ENCODE data around the gene TMEM92. TPM values are rescaled to one million over a fixed set of nuclear protein-coding genes. Genes with fewer than 3 reads are reported as not detected.

TMEM92 gene
- total and polyA plus RNA-seq, 2 experiments from 2014 or later: 0.32 TPM; not detected in 1

DNA sequence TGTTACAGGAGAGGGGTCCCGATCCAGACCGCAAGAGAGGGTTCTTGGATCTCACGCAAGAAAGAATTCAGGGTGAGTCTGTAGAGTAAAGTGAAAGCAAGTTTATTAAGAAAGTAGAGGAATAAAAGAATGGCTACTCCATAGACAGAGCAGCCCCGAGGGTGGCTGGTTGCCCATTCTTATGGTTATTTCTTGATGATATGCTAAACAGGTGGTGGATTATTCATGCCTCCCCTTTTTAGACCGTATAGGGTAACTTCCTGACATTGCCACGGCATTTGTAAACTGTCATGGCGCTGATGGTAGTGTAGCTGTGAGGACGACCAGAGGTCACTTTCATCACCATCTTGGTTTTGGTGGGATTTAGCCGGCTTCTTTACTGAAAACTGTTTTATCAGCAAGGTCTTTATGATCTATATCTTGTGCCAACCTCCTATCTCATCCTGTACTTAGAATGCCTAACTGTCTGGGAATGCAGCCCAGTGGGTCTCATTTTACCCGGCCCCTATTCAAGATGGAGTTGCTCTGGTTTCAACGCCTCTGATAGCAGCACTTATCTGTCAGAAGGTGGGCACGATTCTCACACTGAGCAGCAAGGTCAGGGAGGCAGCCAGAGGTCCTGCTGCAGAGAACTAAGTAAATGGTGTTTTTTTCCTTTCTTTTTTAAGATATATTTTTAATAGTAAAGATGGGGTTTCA lies 45.2 kb downstream of the TMEM92 start:
- in situ Hi-C loops (cut with MboI): no loop called here
- WGBS, 2 experiments (ENCODE audit: low coverage in 1 of 2, low lambda C conversion rate in 2 of 2, missing lambda C conversion rate in 2 of 2): 72 to 73% methylated on average over 12 of the region's 12 CpGs

DNA sequence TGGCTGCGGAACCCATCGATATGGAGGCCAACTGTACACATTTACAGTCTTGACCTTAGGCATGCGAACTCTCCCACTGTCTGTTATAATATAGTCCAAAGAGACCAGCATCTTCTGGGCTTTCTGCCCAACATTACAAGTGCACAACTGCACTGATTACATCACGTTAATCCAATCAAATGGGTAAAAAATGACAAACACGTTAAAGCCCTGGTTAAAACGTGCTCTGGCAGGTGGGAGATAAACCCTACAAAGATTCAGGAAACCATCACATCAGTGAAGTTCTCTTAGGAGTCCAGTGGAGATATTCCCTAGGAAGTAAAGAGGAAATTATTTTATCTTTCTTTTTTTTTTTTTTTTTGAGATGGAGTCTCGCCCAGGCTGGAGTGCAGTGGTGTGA lies 48.0 kb downstream of the TMEM92 start:
- WGBS, 2 experiments (ENCODE audit: low coverage in 1 of 2, low lambda C conversion rate in 2 of 2, missing lambda C conversion rate in 2 of 2): 85% methylated on average over 7 of the region's 7 CpGs
- no peak overlapping the region for H2AFZ ChIP-seq
- H4K20me1 ChIP-seq (ENCODE audit: insufficient read depth): no peaks in the 10 kb centered on the region
- no peaks in the 10 kb centered on the region for H3K9me3 ChIP-seq (ENCODE audit: low read depth)
- H3K27ac ChIP-seq: no peak overlapping the region
- no peak for DNase-seq
- no peak overlapping the region for H3K4me3 ChIP-seq
- no peaks in the 10 kb centered on the region for H3K9me2 ChIP-seq (ENCODE audit: insufficient read depth)
- H3K36me3 ChIP-seq (ENCODE audit: low read depth): no peaks in the 10 kb centered on the region
- no peak overlapping the region for H3K4me2 ChIP-seq (ENCODE audit: unreplicated experiment)
- no peaks in the 10 kb centered on the region for H3K4me1 ChIP-seq (ENCODE audit: insufficient read depth)
- no peak overlapping the region for H3K9ac ChIP-seq
- TF ChIP-seq EZH2phosphoT487 (IDR thresholded peaks at IDR 0.05; ENCODE audit: insufficient read depth, low read depth): no peak
- no peak for TF ChIP-seq EZH2 (IDR thresholded peaks at IDR 0.05; ENCODE audit: insufficient read depth, poor library complexity, severe bottlenecking)
- H3K27me3 ChIP-seq (replicated peaks; ENCODE audit: insufficient read depth): no peaks in the 10 kb centered on the region
- in situ Hi-C loops (cut with MboI): no loop called here
- no peaks in the 10 kb centered on the region for H3K79me2 ChIP-seq (ENCODE audit: insufficient read depth)
- H3F3A ChIP-seq (ENCODE audit: insufficient read depth): no peaks in the 10 kb centered on the region

More for the DNA sequence above, 45.2 kb downstream of the TMEM92 start:
- Histone ChIP-seq H3K4me2 (ENCODE audit: unreplicated experiment) (no peak overlapping the region), H3F3A (ENCODE audit: insufficient read depth) (no peaks in the 10 kb centered on the region), H4K20me1 (ENCODE audit: insufficient read depth) (no peaks in the 10 kb centered on the region), H3K27me3 (replicated peaks; ENCODE audit: insufficient read depth) (no peaks in the 10 kb centered on the region), H3K4me3 (no peak overlapping the region), H3K9me3 (ENCODE audit: low read depth) (no peaks in the 10 kb centered on the region), H3K36me3 (ENCODE audit: low read depth) (no peaks in the 10 kb centered on the region), H3K27ac (no peak overlapping the region), H3K4me1 (ENCODE audit: insufficient read depth) (no peaks in the 10 kb centered on the region), H3K79me2 (ENCODE audit: insufficient read depth) (no peaks in the 10 kb centered on the region), H3K9me2 (ENCODE audit: insufficient read depth) (no peaks in the 10 kb centered on the region), H2AFZ (no peak overlapping the region), H3K9ac (no peak overlapping the region)
- no peak for DNase-seq
- TF ChIP-seq EZH2 (IDR thresholded peaks at IDR 0.05; ENCODE audit: insufficient read depth, poor library complexity, severe bottlenecking) (no peak), EZH2phosphoT487 (IDR thresholded peaks at IDR 0.05; ENCODE audit: insufficient read depth, low read depth) (no peak)

DNA sequence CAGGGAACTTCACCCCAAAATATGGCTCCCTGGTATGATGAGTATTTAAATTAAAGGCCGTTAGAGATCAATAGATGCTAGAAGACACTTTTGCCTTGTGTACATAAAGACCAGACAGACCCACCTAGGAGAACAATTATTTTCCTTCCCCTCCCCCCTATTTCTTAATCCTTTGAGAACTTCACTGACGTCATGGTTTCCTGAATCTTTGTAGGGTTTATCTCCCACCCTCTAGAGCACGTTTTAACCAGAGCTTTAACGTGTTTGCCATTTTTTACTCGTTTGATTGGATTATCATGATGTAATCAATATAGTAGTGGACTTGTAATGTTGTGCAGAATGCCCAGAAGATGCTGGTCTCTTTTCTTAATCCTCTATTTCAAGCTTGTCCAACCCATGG lies 48.8 kb downstream of the TMEM92 start:
- H3F3A ChIP-seq (ENCODE audit: insufficient read depth): no peaks in the 10 kb centered on the region
- no peak overlapping the region for H3K27ac ChIP-seq
- DNase-seq: no peak
- in situ Hi-C loops (cut with MboI): no loop called here
- H3K36me3 ChIP-seq (ENCODE audit: low read depth): no peaks in the 10 kb centered on the region
- H3K4me1 ChIP-seq (ENCODE audit: insufficient read depth): no peaks in the 10 kb centered on the region
- H3K27me3 ChIP-seq (replicated peaks; ENCODE audit: insufficient read depth): no peaks in the 10 kb centered on the region
- TF ChIP-seq EZH2 (IDR thresholded peaks at IDR 0.05; ENCODE audit: insufficient read depth, poor library complexity, severe bottlenecking): no peak
- no peaks in the 10 kb centered on the region for H3K9me2 ChIP-seq (ENCODE audit: insufficient read depth)
- no peak overlapping the region for H3K4me2 ChIP-seq (ENCODE audit: unreplicated experiment)
- H3K9me3 ChIP-seq (ENCODE audit: low read depth): no peaks in the 10 kb centered on the region
- H3K79me2 ChIP-seq (ENCODE audit: insufficient read depth): no peaks in the 10 kb centered on the region
- H2AFZ ChIP-seq: no peak overlapping the region
- H3K4me3 ChIP-seq: no peak overlapping the region
- no peaks in the 10 kb centered on the region for H4K20me1 ChIP-seq (ENCODE audit: insufficient read depth)
- H3K9ac ChIP-seq: no peak overlapping the region
- 52 to 53% methylated on average over 5 of the region's 5 CpGs for WGBS, 2 experiments (ENCODE audit: low coverage in 1 of 2, low lambda C conversion rate in 2 of 2, missing lambda C conversion rate in 2 of 2)

DNA sequence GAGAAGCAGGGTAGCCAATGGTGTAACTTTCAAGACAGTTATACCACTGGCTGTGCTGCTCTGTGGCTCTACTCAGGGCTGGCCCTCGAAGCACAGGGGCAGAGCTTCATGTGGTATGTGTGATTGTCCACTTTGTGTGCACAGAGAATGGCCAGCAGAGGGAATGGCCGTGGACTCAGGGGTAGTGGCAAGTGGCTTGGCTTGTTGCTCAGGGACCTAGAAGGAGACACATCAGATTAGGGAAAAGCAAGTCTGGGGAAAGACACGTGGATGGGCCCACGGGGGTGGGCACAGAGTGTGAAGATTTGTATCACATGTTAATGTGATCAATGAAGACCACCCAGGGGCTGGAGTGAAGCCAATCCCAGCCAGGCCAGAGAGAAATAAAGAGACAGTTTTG lies 51.6 kb downstream of the TMEM92 start:
- Histone ChIP-seq H3K9ac (no peak overlapping the region), H3K9me2 (ENCODE audit: insufficient read depth) (no peaks in the 10 kb centered on the region), H3K4me2 (ENCODE audit: unreplicated experiment) (no peak overlapping the region), H3K4me1 (ENCODE audit: insufficient read depth) (no peaks in the 10 kb centered on the region), H3K9me3 (ENCODE audit: low read depth) (no peaks in the 10 kb centered on the region), H3K4me3 (no peak overlapping the region), H3K27me3 (replicated peaks; ENCODE audit: insufficient read depth) (no peaks in the 10 kb centered on the region), H3F3A (ENCODE audit: insufficient read depth) (0 out of 2 replicates have a peak, but pooled peaks cover under 1% of the 10 kb centered on the region), H3K36me3 (ENCODE audit: low read depth) (no peaks in the 10 kb centered on the region), H3K27ac (no peak overlapping the region), H4K20me1 (ENCODE audit: insufficient read depth) (no peaks in the 10 kb centered on the region), H2AFZ (no peak overlapping the region), H3K79me2 (ENCODE audit: insufficient read depth) (no peaks in the 10 kb centered on the region)
- no peak for DNase-seq
- no peak for TF ChIP-seq EZH2 (IDR thresholded peaks at IDR 0.05; ENCODE audit: insufficient read depth, poor library complexity, severe bottlenecking)
- no peak for TF ChIP-seq EZH2phosphoT487 (IDR thresholded peaks at IDR 0.05; ENCODE audit: insufficient read depth, low read depth)
- WGBS, 2 experiments (ENCODE audit: low coverage in 1 of 2, low lambda C conversion rate in 2 of 2, missing lambda C conversion rate in 2 of 2): 32 to 36% methylated on average over 4 of the region's 4 CpGs
- in situ Hi-C loops (cut with MboI): no loop called here
